IMR-90 (cell line): ENCODE results near the gene SERTAD4. TPM values are rescaled to one million over a fixed set of nuclear protein-coding genes. Genes with fewer than 3 reads are reported as not detected.

Source experiments
- ATAC-seq: fragments of 200-7000 bp; cut with Tn5 transposase; 2 replicates; pipeline ENCODE4 v1.9.1; 2020; ENCODE audit warnings: low read depth, mild to moderate bottlenecking, moderate library complexity
- BruUV-seq: library from RNA; stranded (reverse); fragments of 400-500 nt; replicated peaks from 2 replicates; lab custom pipeline; 2021; lab: Mats Ljungman, UMichigan
- CTCF ChIA-PET: fragments of 300-600 bp; formaldehyde crosslinking; extraction: SDS; loops from one replicate; lab custom pipeline; 2021; ENCODE audit warnings: antibody characterized with exemption; lab: Yijun Ruan, JAX
- POLR2A ChIA-PET: fragments of 300-600 bp; sonication (Branson Sonifier 250); formaldehyde crosslinking; loops from one replicate; lab custom pipeline; 2022; ENCODE audit warnings: antibody characterized with exemption; ENCODE audit not compliant: unreplicated experiment; lab: Charles Lee
- DNase-seq: peaks from one replicate; pipeline ENCODE4 v3.0.0; 2013
- H2AFZ ChIP-seq: replicated peaks from 2 replicates; pipeline ENCODE3; 2013; ENCODE audit warnings: low read length, mild to moderate bottlenecking; ENCODE audit not compliant: poor library complexity
- H2AK5ac ChIP-seq: 2 replicates; pipeline ENCODE4 v1.6.1; 2013; ENCODE audit warnings: low read depth, low read length, inconsistent platforms
- H2AK9ac ChIP-seq: replicated peaks from 2 replicates; pipeline ENCODE3; 2013; ENCODE audit warnings: mild to moderate bottlenecking, low read depth, low read length, moderate library complexity; ENCODE audit not compliant: poor library complexity
- H2BK120ac ChIP-seq: 2 replicates; pipeline ENCODE4 v1.6.1; 2013; ENCODE audit warnings: low read depth, low read length, inconsistent platforms
- H2BK15ac ChIP-seq: 3 replicates; pipeline ENCODE4 v1.6.1; 2013; ENCODE audit warnings: low read depth, low read length, inconsistent platforms
- H2BK20ac ChIP-seq: 2 replicates; pipeline ENCODE4 v1.6.1; 2013; ENCODE audit warnings: low read depth, mild to moderate bottlenecking, inconsistent platforms, low read length, moderate library complexity
- H2BK5ac ChIP-seq: 2 replicates; pipeline ENCODE4 v1.6.1; 2013; ENCODE audit warnings: mild to moderate bottlenecking, low read depth, low read length, inconsistent platforms; ENCODE audit not compliant: poor library complexity, severe bottlenecking
- H3K14ac ChIP-seq: replicated peaks from 2 replicates; pipeline ENCODE4 v1.6.1; 2013; ENCODE audit warnings: low read depth, low read length, inconsistent platforms
- H3K18ac ChIP-seq: 2 replicates; pipeline ENCODE4 v1.6.1; 2013; ENCODE audit warnings: low read depth, low read length, control low read depth
- H3K23ac ChIP-seq: 2 replicates; pipeline ENCODE4 v1.6.1; 2013; ENCODE audit warnings: low read depth, low read length, inconsistent platforms
- H3K27ac ChIP-seq: 2 replicates; pipeline ENCODE4 v1.5.1; 2013; ENCODE audit warnings: mild to moderate bottlenecking, control low read depth, low read length; ENCODE audit not compliant: insufficient read depth
- H3K27me3 ChIP-seq: 2 replicates; pipeline ENCODE4 v1.6.1; 2013; ENCODE audit warnings: low read length; ENCODE audit not compliant: control insufficient read depth, insufficient read depth
- H3K36me3 ChIP-seq: 2 replicates; pipeline ENCODE4 v1.6.1; 2013; ENCODE audit warnings: low read length, mixed read lengths; ENCODE audit not compliant: control insufficient read depth, insufficient read depth
- H3K4ac ChIP-seq: 2 replicates; pipeline ENCODE4 v1.6.1; 2013; ENCODE audit warnings: low read depth, low read length, inconsistent platforms
- H3K4me1 ChIP-seq: 2 replicates; pipeline ENCODE4 v1.6.1; 2013; ENCODE audit warnings: low read length, mixed read lengths; ENCODE audit not compliant: control insufficient read depth, insufficient read depth
- H3K4me2 ChIP-seq: 2 replicates; pipeline ENCODE4 v1.6.1; 2013; ENCODE audit warnings: low read depth, mild to moderate bottlenecking, control low read depth, low read length, moderate library complexity
- H3K4me3 ChIP-seq: 2 replicates; pipeline ENCODE4 v1.5.1; 2013; ENCODE audit warnings: low read depth, mild to moderate bottlenecking, control low read depth, low read length, moderate library complexity; ENCODE audit not compliant: insufficient read depth
- H3K56ac ChIP-seq: 2 replicates; pipeline ENCODE4 v1.6.1; 2013; ENCODE audit warnings: low read length, inconsistent platforms; ENCODE audit not compliant: insufficient read depth; ENCODE audit errors: extremely low read depth
- H3K79me1 ChIP-seq, 2 experiments: 2 replicates each; pipeline ENCODE4 v1.6.1; 2013; ENCODE audit warnings: low read length in 2 of 2, inconsistent platforms in 1 of 2, low read depth in 1 of 2
- H3K9ac ChIP-seq: 2 replicates; pipeline ENCODE4 v1.6.1; 2013; ENCODE audit warnings: low read depth, low read length, control low read depth
- H3K9me1 ChIP-seq: 2 replicates; pipeline ENCODE4 v1.6.1; 2013; ENCODE audit warnings: low read length, inconsistent platforms; ENCODE audit not compliant: insufficient read depth
- H3K9me3 ChIP-seq: 2 replicates; pipeline ENCODE4 v1.6.1; 2013; ENCODE audit warnings: low read length; ENCODE audit not compliant: control insufficient read depth, insufficient read depth
- H4K20me1 ChIP-seq: 2 replicates; pipeline ENCODE4 v1.6.1; 2013; ENCODE audit warnings: low read length, inconsistent platforms; ENCODE audit not compliant: insufficient read depth
- H4K5ac ChIP-seq: 2 replicates; pipeline ENCODE4 v1.6.1; 2013; ENCODE audit warnings: mild to moderate bottlenecking, low read depth, low read length, control low read depth
- H4K8ac ChIP-seq, 2 experiments: 2 replicates each; pipeline ENCODE4 v1.6.1; 2013; ENCODE audit warnings: low read depth in 2 of 2, low read length in 2 of 2, control low read depth in 1 of 2, inconsistent platforms in 1 of 2
- H4K91ac ChIP-seq: 2 replicates; pipeline ENCODE4 v1.6.1; 2013; ENCODE audit warnings: low read depth, low read length, inconsistent platforms; ENCODE audit not compliant: insufficient read depth
- CEBPB ChIP-seq: IDR thresholded peaks from 2 replicates; pipeline ENCODE4 v1.6.1; 2012; ENCODE audit warnings: low read depth, low read length, improper control_type of control experiment
- CHD1 ChIP-seq: IDR thresholded peaks from 2 replicates; pipeline ENCODE4 v1.6.1; 2012; ENCODE audit warnings: low read depth, low read length, improper control_type of control experiment
- FOS ChIP-seq: fragments of 150-350 bp; IDR thresholded peaks from 2 replicates; pipeline ENCODE4 v1.6.1; 2016; ENCODE audit warnings: low read depth, low read length
- MAFK ChIP-seq: IDR thresholded peaks from 2 replicates; pipeline ENCODE4 v1.6.1; 2012; ENCODE audit warnings: low read depth, low read length, improper control_type of control experiment
- MAZ ChIP-seq: IDR thresholded peaks from 2 replicates; pipeline ENCODE4 v1.6.1; 2012; ENCODE audit warnings: low read depth, mild to moderate bottlenecking, low read length, improper control_type of control experiment, moderate library complexity, borderline replicate concordance
- NFE2L2 ChIP-seq: fragments of 150-350 bp; IDR thresholded peaks from 2 replicates; pipeline ENCODE4 v1.6.1; 2016; ENCODE audit warnings: low read depth, mild to moderate bottlenecking, low read length
- RAD21 ChIP-seq: IDR thresholded peaks from 2 replicates; pipeline ENCODE4 v1.6.1; 2012; ENCODE audit warnings: low read length, improper control_type of control experiment
- RCOR1 ChIP-seq: IDR thresholded peaks from 2 replicates; pipeline ENCODE4 v1.6.1; 2012; ENCODE audit warnings: mild to moderate bottlenecking, low read length, improper control_type of control experiment; ENCODE audit not compliant: insufficient replicate concordance
- RFX5 ChIP-seq: IDR thresholded peaks from 2 replicates; pipeline ENCODE4 v1.8.0; 2012; ENCODE audit warnings: low read depth, mild to moderate bottlenecking, low read length, moderate library complexity
- WGBS, 2 experiments: methylation state at CpG; one replicate each; pipeline versions ENCODE4 v1.1.5 to v1.1.7; 2013; ENCODE audit warnings: missing lambda C conversion rate in 2 of 2; ENCODE audit not compliant: insufficient read length in 1 of 2; ENCODE audit errors: extremely low coverage in 2 of 2; 5-methylcytosine and 5-hydroxymethylcytosine counted together
- dilution Hi-C: fragments of 300-500 bp; cut with HindIII; formaldehyde crosslinking; loops from one replicate; pipeline ENCODE4 v1.14.3; 2018; ENCODE audit warnings: low sequenced_read_pairs; ENCODE audit not compliant: unreplicated experiment
- in situ Hi-C: fragments of 300-500 bp; cut with MboI; formaldehyde crosslinking; loops from 3 replicates; pipeline ENCODE4 v1.14.3; 2019; ENCODE audit warnings: low sequenced_read_pairs, inconsistent platforms, mixed read lengths
- intact Hi-C: fragments of 100-400 bp; cut with micrococcal nuclease; formaldehyde crosslinking; loops from 2 replicates; pipeline ENCODE4 v1.10.0; 2022
- polyA plus RNA-seq, 3 experiments: library from polyadenylated mRNA; depleted of rRNA; stranded (reverse); fragments of >200 nt; gene quantifications; 2 replicates each; pipeline ENCODE4 v1.2.3, GENCODE V29; 2012; ENCODE audit warnings: low replicate concordance in 1 of 3
- total RNA-seq: library from RNA; depleted of rRNA; stranded (reverse); fragments of >200 nt; gene quantifications from 2 replicates; pipeline ENCODE4 v1.2.3, GENCODE V29; 2012
- TF ChIP-seq, protein P1 (sequence below): fragments of 150-350 bp; IDR thresholded peaks from 2 replicates; pipeline ENCODE4 v1.6.1; 2017; ENCODE audit warnings: mild to moderate bottlenecking, antibody characterized with exemption, low read length, low read depth
- TF ChIP-seq, protein P2 (sequence below): fragments of 150-350 bp; IDR thresholded peaks from 2 replicates; pipeline ENCODE4 v1.6.1; 2016; ENCODE audit warnings: low read depth, mild to moderate bottlenecking, low read length, moderate library complexity, borderline replicate concordance

Gene SERTAD4
- total and polyA plus RNA-seq, 2 of the 4 experiments (the other 2 are of a cell fraction), result under 0.01 to 0.22 TPM

DNA sequence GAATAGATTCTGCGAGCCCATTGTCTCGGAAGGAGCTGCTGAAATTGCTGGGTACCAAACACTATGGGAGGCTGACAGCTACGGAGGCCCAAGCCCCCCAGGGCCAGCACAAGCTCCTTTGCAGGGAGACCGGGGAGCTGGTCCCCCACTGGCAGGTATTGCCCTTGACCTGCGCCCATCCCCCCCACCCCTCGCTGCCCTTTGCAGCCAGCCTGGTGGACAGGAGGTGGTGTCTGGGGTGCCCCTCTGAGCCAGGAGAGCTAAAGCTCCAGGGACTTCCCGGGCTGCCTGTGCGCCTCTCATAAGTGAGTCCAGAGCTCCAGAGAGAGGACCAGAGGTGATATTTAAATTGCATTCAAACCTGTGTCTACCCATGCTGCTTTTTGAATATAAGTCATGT is 5.4 kb downstream of the SERTAD4 start:
- Histone ChIP-seq H3K9ac (no peak overlapping the region), H3K27ac (no peak overlapping the region), H3K4me1 (peaks cover 10% of the 10 kb centered on the region), H3K27me3 (peaks cover 36% of the 10 kb centered on the region), H2AFZ (no peak overlapping the region), H2BK5ac (no peak overlapping the region), H3K79me1 (no peaks in the 10 kb centered on the region), H3K9me3 (no peaks in the 10 kb centered on the region), H4K5ac (no peak overlapping the region), H4K91ac (no peak overlapping the region), H3K23ac (no peak overlapping the region), H4K20me1 (peaks cover 5% of the 10 kb centered on the region; the same call in 1 of the 2 replicates), H2AK5ac (no peak overlapping the region), H2BK120ac (no peak overlapping the region), H2AK9ac (no peak overlapping the region), H3K14ac (no peak overlapping the region), H3K4me3 (no peak overlapping the region), H3K36me3 (no peaks in the 10 kb centered on the region), H3K4me2 (no peak overlapping the region), H3K56ac (no peak overlapping the region), H3K18ac (no peak overlapping the region), H3K9me1 (peaks cover 14% of the 10 kb centered on the region), H2BK20ac (no peak overlapping the region), H3K4ac (no peak overlapping the region), H2BK15ac (no peak overlapping the region), H4K8ac (no peak overlapping the region)
- dilution Hi-C loops (no loop called here), intact Hi-C loops (no loop called here), in situ Hi-C loops (no loop called here)
- CTCF ChIA-PET, result no interaction called here
- DNase-seq (no peak), ATAC-seq (no peak)
- 94% methylated on average over 3 of the region's 8 CpGs; no CpG with 5 or more reads in 1 of the 2 experiments for WGBS, 2 experiments
- no TSS peak for BruUV-seq
- POLR2A ChIA-PET, result no interaction called here
- TF ChIP-seq RAD21, result no peak
- TF ChIP-seq RFX5, result no peak
- TF ChIP-seq MAZ, result no peak
- TF ChIP-seq CEBPB, result no peak
- TF ChIP-seq MAFK, result no peak
- TF ChIP-seq CHD1, result no peak
- TF ChIP-seq, protein P1, sequence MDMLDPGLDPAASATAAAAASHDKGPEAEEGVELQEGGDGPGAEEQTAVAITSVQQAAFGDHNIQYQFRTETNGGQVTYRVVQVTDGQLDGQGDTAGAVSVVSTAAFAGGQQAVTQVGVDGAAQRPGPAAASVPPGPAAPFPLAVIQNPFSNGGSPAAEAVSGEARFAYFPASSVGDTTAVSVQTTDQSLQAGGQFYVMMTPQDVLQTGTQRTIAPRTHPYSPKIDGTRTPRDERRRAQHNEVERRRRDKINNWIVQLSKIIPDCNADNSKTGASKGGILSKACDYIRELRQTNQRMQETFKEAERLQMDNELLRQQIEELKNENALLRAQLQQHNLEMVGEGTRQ, result no peak
- TF ChIP-seq FOS, result no peak
- no peak for TF ChIP-seq NFE2L2
- TF ChIP-seq RCOR1, result no peak
- TF ChIP-seq, protein P2, sequence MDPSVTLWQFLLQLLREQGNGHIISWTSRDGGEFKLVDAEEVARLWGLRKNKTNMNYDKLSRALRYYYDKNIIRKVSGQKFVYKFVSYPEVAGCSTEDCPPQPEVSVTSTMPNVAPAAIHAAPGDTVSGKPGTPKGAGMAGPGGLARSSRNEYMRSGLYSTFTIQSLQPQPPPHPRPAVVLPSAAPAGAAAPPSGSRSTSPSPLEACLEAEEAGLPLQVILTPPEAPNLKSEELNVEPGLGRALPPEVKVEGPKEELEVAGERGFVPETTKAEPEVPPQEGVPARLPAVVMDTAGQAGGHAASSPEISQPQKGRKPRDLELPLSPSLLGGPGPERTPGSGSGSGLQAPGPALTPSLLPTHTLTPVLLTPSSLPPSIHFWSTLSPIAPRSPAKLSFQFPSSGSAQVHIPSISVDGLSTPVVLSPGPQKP, result no peak
